Colon (tissue), 2 donors: Measurements from ENCODE around the gene B2M.
"Not testable (repeated sequence)": the region's sequence is repeated elsewhere in the genome, so short reads cannot be mapped to it uniquely, and the experiment has no call there.

Experiments
- FAIRE-seq: peaks from 2 replicates; lab custom pipeline; 2012; peaks lifted over from hg19 to GRCh38; lab: Jason Lieb, UNC
- donor health status: control.
- donor health status: control.

B2M gene

GRCh38 chr15:44711096-44711742 is at the start of gene B2M, which contains the start of gene PATL2:
B2M (plus strand) TSS chr15:44711517; CDS start chr15:44711547, 30 bp downstream.
PATL2 (minus strand) TSS chr15:44711323; CDS start chr15:44676490, 34,833 bp downstream.
- no peak for FAIRE-seq

- peak; percentile 38 for FAIRE-seq
Measured at GRCh38 chr15:44661576-44661975, 49.7 kb upstream of the B2M start.

- no peak for FAIRE-seq
Measured at GRCh38 chr15:44662478-44663409, 48.6 kb upstream of the B2M start.

- peak; percentile 76 for FAIRE-seq
Measured at GRCh38 chr15:44663410-44664308, 47.7 kb upstream of the B2M start, which contains the start of gene SPG11. SPG11 (minus strand) TSS chr15:44663662; CDS start chr15:44663647, 15 bp downstream.

GRCh38 chr15:44666210-44667038 is 44.9 kb upstream of the B2M start:
- no peak for FAIRE-seq

- FAIRE-seq = no peak
Measured at GRCh38 chr15:44667039-44667360, 44.3 kb upstream of the B2M start.

- no peak for FAIRE-seq
Measured at GRCh38 chr15:44668921-44669320, 42.4 kb upstream of the B2M start.

GRCh38 chr15:44670087-44670950 is 41.0 kb upstream of the B2M start:
- no peak for FAIRE-seq

GRCh38 chr15:44673639-44674038 is 37.7 kb upstream of the B2M start:
- no peak for FAIRE-seq

- FAIRE-seq = no peak
Measured at GRCh38 chr15:44675911-44676310, 35.4 kb upstream of the B2M start.

GRCh38 chr15:44676676-44677075 is 34.6 kb upstream of the B2M start:
- FAIRE-seq = no peak

GRCh38 chr15:44682211-44682610 is 29.1 kb upstream of the B2M start:
- no peak for FAIRE-seq

- FAIRE-seq = not testable (repeated sequence)
Measured at GRCh38 chr15:44682809-44683682, 28.3 kb upstream of the B2M start.

GRCh38 chr15:44689318-44689717 is 22.0 kb upstream of the B2M start:
- not testable (repeated sequence) for FAIRE-seq

- not testable (repeated sequence) for FAIRE-seq
Measured at GRCh38 chr15:44690245-44690644, 21.1 kb upstream of the B2M start.

- no peak for FAIRE-seq
Measured at GRCh38 chr15:44692659-44693058, 18.7 kb upstream of the B2M start.

GRCh38 chr15:44694416-44694815 is 16.9 kb upstream of the B2M start:
- FAIRE-seq = no peak

- FAIRE-seq = no peak
Measured at GRCh38 chr15:44695294-44695693, 16.0 kb upstream of the B2M start.

GRCh38 chr15:44697014-44697413 is 14.3 kb upstream of the B2M start:
- no peak for FAIRE-seq
